WTC11 (cell line): ENCODE measurements around the gene LGR6. TPM values are rescaled to one million over a fixed set of nuclear protein-coding genes. Genes with fewer than 3 reads are reported as not detected.

Source experiments
- ATAC-seq: fragments of 200-7000 bp; cut with Tn5 transposase; 2 replicates; pipeline ENCODE4 v1.10.0; 2021; ENCODE audit warnings: mild to moderate bottlenecking, moderate library complexity
- CTCF ChIA-PET: fragments of 300-600 bp; sonication (Branson Sonifier 250); formaldehyde crosslinking; loops from one replicate; lab custom pipeline; 2021; ENCODE audit warnings: antibody characterized with exemption; lab: Charles Lee
- POLR2A ChIA-PET: fragments of 350-600 bp; sonication (Branson Sonifier 250); formaldehyde crosslinking; loops from one replicate; lab custom pipeline; 2021; ENCODE audit warnings: antibody characterized with exemption; lab: Charles Lee
- DNase-seq: peaks from one replicate; pipeline ENCODE4 v3.0.0; 2021; ENCODE audit warnings: low spot score
- H3K27ac Mint-ChIP-seq: 2 replicates; pipeline ENCODE4 v1.8.0; 2021; ENCODE audit warnings: mixed read lengths
- H3K27me3 Mint-ChIP-seq: 2 replicates; pipeline ENCODE4 v1.8.0; 2021; ENCODE audit warnings: low read depth, mild to moderate bottlenecking, moderate library complexity, mixed read lengths
- H3K36me3 Mint-ChIP-seq: 2 replicates; pipeline ENCODE4 v1.8.0; 2021; ENCODE audit warnings: mixed read lengths
- H3K4me1 Mint-ChIP-seq: 2 replicates; pipeline ENCODE4 v1.8.0; 2022; ENCODE audit warnings: mixed read lengths
- H3K4me3 Mint-ChIP-seq: 2 replicates; pipeline ENCODE4 v1.8.0; 2021; ENCODE audit warnings: mild to moderate bottlenecking, moderate library complexity, mixed read lengths
- H3K9me3 Mint-ChIP-seq: 2 replicates; pipeline ENCODE4 v1.8.0; 2021; ENCODE audit warnings: mixed read lengths
- ETV6 ChIP-seq: sonication (generic); formaldehyde crosslinking; IDR thresholded peaks from 2 replicates; pipeline ENCODE4 v1.8.1; 2022; ENCODE audit warnings: mild to moderate bottlenecking, missing genetic modification reagents
- FOXK1 ChIP-seq: sonication (generic); formaldehyde crosslinking; IDR thresholded peaks from 2 replicates; pipeline ENCODE4 v1.8.0; 2022; ENCODE audit warnings: mild to moderate bottlenecking, moderate library complexity, missing genetic modification reagents
- JAZF1 ChIP-seq: fragments of 250-450 bp; sonication (Bioruptor Pico); IDR thresholded peaks from 2 replicates; pipeline ENCODE4 v1.9.0; 2021; ENCODE audit warnings: moderate library complexity, mild to moderate bottlenecking, inconsistent platforms
- NFYB ChIP-seq: sonication (generic); formaldehyde crosslinking; conservative IDR thresholded peaks from 2 replicates; pipeline ENCODE4 v1.8.0; 2022; ENCODE audit warnings: low read depth, missing genetic modification reagents
- SMAD3 ChIP-seq: sonication (generic); formaldehyde crosslinking; IDR thresholded peaks from 2 replicates; pipeline ENCODE4 v1.8.0; 2022; ENCODE audit warnings: missing genetic modification reagents, mild to moderate bottlenecking, borderline replicate concordance
- SMAD4 ChIP-seq: sonication (generic); formaldehyde crosslinking; IDR thresholded peaks from 2 replicates; pipeline ENCODE4 v1.8.0; 2022; ENCODE audit warnings: mild to moderate bottlenecking, missing genetic modification reagents
- SOX15 ChIP-seq: fragments of 250-450 bp; sonication (Bioruptor Pico); IDR thresholded peaks from 2 replicates; pipeline ENCODE4 v1.9.0; 2021; ENCODE audit warnings: mild to moderate bottlenecking
- ZNF219 ChIP-seq: sonication (generic); formaldehyde crosslinking; IDR thresholded peaks from 2 replicates; pipeline ENCODE4 v1.8.0; 2023; ENCODE audit warnings: missing genetic modification reagents, mild to moderate bottlenecking, borderline replicate concordance
- ZNF232 ChIP-seq: sonication (generic); formaldehyde crosslinking; IDR thresholded peaks from 2 replicates; pipeline ENCODE4 v1.8.0; 2022; ENCODE audit warnings: mild to moderate bottlenecking, missing genetic modification reagents
- ZNF263 ChIP-seq: sonication (generic); formaldehyde crosslinking; IDR thresholded peaks from 2 replicates; pipeline ENCODE4 v1.8.1; 2022; ENCODE audit warnings: low read depth, mild to moderate bottlenecking, moderate library complexity, missing genetic modification reagents
- ZNF317 ChIP-seq: sonication (generic); formaldehyde crosslinking; IDR thresholded peaks from 2 replicates; pipeline ENCODE4 v1.8.1; 2023; ENCODE audit warnings: low read depth, mild to moderate bottlenecking, moderate library complexity, missing genetic modification reagents, borderline replicate concordance
- total RNA-seq: library from RNA; stranded (reverse); gene quantifications from 3 replicates; pipeline ENCODE4 v1.2.3, GENCODE V29; 2021
- TF ChIP-seq, protein P1 (sequence below): fragments of 250-450 bp; sonication (Bioruptor Pico); IDR thresholded peaks from 2 replicates; pipeline ENCODE4 v1.9.0; 2021; ENCODE audit warnings: mild to moderate bottlenecking
- TF ChIP-seq, protein P2 (sequence below): sonication (generic); formaldehyde crosslinking; IDR thresholded peaks from 2 replicates; pipeline ENCODE4 v1.8.1; 2023; ENCODE audit warnings: mild to moderate bottlenecking, missing genetic modification reagents
- TF ChIP-seq, protein P3 (sequence below): fragments of 250-450 bp; sonication (Bioruptor Pico); IDR thresholded peaks from 2 replicates; pipeline ENCODE4 v1.9.0; 2021; ENCODE audit warnings: mild to moderate bottlenecking, borderline replicate concordance
- TF ChIP-seq, protein P4 (sequence below): sonication (generic); formaldehyde crosslinking; conservative IDR thresholded peaks from 2 replicates; pipeline ENCODE4 v1.8.1; 2023; ENCODE audit warnings: mild to moderate bottlenecking, low read depth, missing genetic modification reagents, moderate library complexity
- TF ChIP-seq, protein P5 (sequence below): sonication (generic); formaldehyde crosslinking; IDR thresholded peaks from 2 replicates; pipeline ENCODE4 v1.8.0; 2022; ENCODE audit warnings: mild to moderate bottlenecking, missing genetic modification reagents

Gene LGR6
- total RNA-seq, 1 experiment from 2014 or later, result 1.1 TPM

- TF ChIP-seq, protein P1, sequence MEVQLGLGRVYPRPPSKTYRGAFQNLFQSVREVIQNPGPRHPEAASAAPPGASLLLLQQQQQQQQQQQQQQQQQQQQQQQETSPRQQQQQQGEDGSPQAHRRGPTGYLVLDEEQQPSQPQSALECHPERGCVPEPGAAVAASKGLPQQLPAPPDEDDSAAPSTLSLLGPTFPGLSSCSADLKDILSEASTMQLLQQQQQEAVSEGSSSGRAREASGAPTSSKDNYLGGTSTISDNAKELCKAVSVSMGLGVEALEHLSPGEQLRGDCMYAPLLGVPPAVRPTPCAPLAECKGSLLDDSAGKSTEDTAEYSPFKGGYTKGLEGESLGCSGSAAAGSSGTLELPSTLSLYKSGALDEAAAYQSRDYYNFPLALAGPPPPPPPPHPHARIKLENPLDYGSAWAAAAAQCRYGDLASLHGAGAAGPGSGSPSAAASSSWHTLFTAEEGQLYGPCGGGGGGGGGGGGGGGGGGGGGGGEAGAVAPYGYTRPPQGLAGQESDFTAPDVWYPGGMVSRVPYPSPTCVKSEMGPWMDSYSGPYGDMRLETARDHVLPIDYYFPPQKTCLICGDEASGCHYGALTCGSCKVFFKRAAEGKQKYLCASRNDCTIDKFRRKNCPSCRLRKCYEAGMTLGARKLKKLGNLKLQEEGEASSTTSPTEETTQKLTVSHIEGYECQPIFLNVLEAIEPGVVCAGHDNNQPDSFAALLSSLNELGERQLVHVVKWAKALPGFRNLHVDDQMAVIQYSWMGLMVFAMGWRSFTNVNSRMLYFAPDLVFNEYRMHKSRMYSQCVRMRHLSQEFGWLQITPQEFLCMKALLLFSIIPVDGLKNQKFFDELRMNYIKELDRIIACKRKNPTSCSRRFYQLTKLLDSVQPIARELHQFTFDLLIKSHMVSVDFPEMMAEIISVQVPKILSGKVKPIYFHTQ (CRISPR knock-in tag), result no peak
- TF ChIP-seq, protein P2, sequence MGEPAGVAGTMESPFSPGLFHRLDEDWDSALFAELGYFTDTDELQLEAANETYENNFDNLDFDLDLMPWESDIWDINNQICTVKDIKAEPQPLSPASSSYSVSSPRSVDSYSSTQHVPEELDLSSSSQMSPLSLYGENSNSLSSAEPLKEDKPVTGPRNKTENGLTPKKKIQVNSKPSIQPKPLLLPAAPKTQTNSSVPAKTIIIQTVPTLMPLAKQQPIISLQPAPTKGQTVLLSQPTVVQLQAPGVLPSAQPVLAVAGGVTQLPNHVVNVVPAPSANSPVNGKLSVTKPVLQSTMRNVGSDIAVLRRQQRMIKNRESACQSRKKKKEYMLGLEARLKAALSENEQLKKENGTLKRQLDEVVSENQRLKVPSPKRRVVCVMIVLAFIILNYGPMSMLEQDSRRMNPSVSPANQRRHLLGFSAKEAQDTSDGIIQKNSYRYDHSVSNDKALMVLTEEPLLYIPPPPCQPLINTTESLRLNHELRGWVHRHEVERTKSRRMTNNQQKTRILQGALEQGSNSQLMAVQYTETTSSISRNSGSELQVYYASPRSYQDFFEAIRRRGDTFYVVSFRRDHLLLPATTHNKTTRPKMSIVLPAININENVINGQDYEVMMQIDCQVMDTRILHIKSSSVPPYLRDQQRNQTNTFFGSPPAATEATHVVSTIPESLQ (CRISPR knock-in tag), result no peak
- TF ChIP-seq FOXK1 (CRISPR knock-in tag), result no peak
These were observed 57.4 kb downstream of the LGR6 start (continued) for GRCh38 chr1:202250982-202251381.

DNA sequence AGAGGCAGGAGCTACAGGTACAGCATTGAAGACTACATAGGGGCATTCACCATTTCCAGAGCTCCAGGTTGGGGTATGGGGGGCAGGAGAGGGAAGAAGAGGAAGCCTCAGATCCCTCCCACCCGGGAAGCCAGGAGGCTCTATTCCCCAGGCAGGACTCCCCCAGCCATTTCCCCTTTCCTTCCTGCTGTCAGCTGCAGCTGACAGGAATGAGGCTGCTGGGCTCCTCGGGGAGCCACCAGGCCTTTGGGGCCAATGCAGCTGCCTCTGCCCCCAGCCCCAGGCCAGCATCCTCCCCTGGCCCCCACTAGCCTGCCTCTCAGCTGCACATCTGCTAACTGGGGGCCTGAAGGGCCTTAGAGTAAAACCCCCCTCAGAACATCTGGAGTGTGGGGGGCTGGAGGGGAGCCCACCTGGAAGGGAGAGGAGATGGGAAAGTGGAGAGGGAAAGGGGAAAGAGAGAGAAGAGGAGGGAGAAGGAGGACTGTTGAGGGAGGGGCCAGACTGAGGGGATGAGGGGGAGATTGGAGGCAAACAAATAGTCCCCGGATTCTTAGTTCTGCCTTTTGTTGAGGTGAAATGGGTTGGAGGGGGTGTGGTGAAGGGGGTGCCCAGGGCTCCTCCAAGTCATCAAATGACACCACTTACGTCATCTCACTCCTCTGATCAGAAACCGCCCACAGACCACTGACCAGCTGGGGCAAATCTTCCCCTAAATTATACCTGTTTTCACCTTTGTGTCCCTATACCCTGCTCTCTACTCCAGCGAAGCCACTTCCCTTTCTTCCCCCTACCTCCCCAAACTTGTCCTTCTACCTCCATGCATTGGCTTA, 58.0 kb downstream of the LGR6 start:
- peaks cover 6% of the 10 kb centered on the region for H3K27me3 Mint-ChIP-seq
- H3K27ac Mint-ChIP-seq, result no peak overlapping the region
- ChIA-PET POLR2A (no interaction called here), CTCF (interaction anchor here (1.3 to 1.8 kb wide), 3 partner anchors 15 to 68 kb away, joined by 3 to 4 read pairs (median 3); no protein-coding TSS in a partner anchor)
- H3K4me1 Mint-ChIP-seq, result peaks cover 11% of the 10 kb centered on the region
- H3K36me3 Mint-ChIP-seq, result no peaks in the 10 kb centered on the region
- DNase-seq (no peak), ATAC-seq (no peak)
- H3K4me3 Mint-ChIP-seq, result no peak overlapping the region
- no peaks in the 10 kb centered on the region for H3K9me3 Mint-ChIP-seq
- TF ChIP-seq ZNF263 (CRISPR knock-in tag) (peak; percentile 79; the same call in 1 of the 2 replicates), JAZF1 (CRISPR knock-in tag) (no peak)

GRCh38 chr1:202252271-202252670, 58.7 kb downstream of the LGR6 start:
- Mint-ChIP-seq H3K9me3 (no peaks in the 10 kb centered on the region), H3K27me3 (peaks cover 6% of the 10 kb centered on the region), H3K4me1 (peaks cover 10% of the 10 kb centered on the region), H3K27ac (no peak overlapping the region), H3K36me3 (no peaks in the 10 kb centered on the region), H3K4me3 (no peak overlapping the region)
- no peak for DNase-seq
- CTCF ChIA-PET, result no interaction called here
- ATAC-seq, result no peak
- POLR2A ChIA-PET, result no interaction called here
- no peak for TF ChIP-seq ZNF317 (CRISPR knock-in tag)
- no peak for TF ChIP-seq ZNF232
- TF ChIP-seq, protein P3, sequence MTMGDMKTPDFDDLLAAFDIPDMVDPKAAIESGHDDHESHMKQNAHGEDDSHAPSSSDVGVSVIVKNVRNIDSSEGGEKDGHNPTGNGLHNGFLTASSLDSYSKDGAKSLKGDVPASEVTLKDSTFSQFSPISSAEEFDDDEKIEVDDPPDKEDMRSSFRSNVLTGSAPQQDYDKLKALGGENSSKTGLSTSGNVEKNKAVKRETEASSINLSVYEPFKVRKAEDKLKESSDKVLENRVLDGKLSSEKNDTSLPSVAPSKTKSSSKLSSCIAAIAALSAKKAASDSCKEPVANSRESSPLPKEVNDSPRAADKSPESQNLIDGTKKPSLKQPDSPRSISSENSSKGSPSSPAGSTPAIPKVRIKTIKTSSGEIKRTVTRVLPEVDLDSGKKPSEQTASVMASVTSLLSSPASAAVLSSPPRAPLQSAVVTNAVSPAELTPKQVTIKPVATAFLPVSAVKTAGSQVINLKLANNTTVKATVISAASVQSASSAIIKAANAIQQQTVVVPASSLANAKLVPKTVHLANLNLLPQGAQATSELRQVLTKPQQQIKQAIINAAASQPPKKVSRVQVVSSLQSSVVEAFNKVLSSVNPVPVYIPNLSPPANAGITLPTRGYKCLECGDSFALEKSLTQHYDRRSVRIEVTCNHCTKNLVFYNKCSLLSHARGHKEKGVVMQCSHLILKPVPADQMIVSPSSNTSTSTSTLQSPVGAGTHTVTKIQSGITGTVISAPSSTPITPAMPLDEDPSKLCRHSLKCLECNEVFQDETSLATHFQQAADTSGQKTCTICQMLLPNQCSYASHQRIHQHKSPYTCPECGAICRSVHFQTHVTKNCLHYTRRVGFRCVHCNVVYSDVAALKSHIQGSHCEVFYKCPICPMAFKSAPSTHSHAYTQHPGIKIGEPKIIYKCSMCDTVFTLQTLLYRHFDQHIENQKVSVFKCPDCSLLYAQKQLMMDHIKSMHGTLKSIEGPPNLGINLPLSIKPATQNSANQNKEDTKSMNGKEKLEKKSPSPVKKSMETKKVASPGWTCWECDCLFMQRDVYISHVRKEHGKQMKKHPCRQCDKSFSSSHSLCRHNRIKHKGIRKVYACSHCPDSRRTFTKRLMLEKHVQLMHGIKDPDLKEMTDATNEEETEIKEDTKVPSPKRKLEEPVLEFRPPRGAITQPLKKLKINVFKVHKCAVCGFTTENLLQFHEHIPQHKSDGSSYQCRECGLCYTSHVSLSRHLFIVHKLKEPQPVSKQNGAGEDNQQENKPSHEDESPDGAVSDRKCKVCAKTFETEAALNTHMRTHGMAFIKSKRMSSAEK, result no peak
- no peak for TF ChIP-seq SOX15 (CRISPR knock-in tag)
- no peak for TF ChIP-seq ZNF219
- TF ChIP-seq, protein P4, sequence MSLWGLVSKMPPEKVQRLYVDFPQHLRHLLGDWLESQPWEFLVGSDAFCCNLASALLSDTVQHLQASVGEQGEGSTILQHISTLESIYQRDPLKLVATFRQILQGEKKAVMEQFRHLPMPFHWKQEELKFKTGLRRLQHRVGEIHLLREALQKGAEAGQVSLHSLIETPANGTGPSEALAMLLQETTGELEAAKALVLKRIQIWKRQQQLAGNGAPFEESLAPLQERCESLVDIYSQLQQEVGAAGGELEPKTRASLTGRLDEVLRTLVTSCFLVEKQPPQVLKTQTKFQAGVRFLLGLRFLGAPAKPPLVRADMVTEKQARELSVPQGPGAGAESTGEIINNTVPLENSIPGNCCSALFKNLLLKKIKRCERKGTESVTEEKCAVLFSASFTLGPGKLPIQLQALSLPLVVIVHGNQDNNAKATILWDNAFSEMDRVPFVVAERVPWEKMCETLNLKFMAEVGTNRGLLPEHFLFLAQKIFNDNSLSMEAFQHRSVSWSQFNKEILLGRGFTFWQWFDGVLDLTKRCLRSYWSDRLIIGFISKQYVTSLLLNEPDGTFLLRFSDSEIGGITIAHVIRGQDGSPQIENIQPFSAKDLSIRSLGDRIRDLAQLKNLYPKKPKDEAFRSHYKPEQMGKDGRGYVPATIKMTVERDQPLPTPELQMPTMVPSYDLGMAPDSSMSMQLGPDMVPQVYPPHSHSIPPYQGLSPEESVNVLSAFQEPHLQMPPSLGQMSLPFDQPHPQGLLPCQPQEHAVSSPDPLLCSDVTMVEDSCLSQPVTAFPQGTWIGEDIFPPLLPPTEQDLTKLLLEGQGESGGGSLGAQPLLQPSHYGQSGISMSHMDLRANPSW (CRISPR knock-in tag), result no peak
- TF ChIP-seq NFYB (CRISPR knock-in tag), result no peak
- TF ChIP-seq SMAD4, result no peak
- TF ChIP-seq SMAD3 (CRISPR knock-in tag), result no peak
- TF ChIP-seq ETV6 (CRISPR knock-in tag), result no peak
- TF ChIP-seq, protein P5, sequence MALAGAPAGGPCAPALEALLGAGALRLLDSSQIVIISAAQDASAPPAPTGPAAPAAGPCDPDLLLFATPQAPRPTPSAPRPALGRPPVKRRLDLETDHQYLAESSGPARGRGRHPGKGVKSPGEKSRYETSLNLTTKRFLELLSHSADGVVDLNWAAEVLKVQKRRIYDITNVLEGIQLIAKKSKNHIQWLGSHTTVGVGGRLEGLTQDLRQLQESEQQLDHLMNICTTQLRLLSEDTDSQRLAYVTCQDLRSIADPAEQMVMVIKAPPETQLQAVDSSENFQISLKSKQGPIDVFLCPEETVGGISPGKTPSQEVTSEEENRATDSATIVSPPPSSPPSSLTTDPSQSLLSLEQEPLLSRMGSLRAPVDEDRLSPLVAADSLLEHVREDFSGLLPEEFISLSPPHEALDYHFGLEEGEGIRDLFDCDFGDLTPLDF (CRISPR knock-in tag), result no peak
- TF ChIP-seq, protein P2 (CRISPR knock-in tag), result no peak
